Measurements from ENCODE around the gene CNTN4. TPM values are rescaled to one million over a fixed set of nuclear protein-coding genes. Genes with fewer than 3 reads are reported as not detected.

CNTN4 gene
- total RNA-seq, 6 experiments from 2014 or later, result not detected

DNA sequence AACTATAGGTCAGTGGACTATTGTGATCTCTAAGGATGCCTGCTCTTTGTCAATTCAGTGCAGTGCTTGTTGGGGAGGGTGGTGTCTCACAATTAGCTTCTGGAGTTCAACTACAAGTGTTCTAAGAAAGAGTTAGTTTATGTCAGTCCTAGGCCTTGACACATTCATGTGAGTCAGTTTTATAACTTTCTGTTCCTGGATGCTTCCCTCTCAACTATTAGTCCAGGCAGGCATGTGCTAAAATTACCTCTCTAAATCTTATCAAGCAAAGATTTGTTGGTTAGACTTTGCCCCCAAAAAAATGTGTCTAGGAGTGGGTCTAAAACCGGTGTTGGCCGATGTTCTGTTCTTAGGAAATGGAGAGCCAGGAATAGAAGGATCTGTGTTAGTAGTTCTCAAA is 633.2 kb downstream of the CNTN4 start:
- H3K27me3 Mint-ChIP-seq (ENCODE audit: insufficient read depth), result no peaks in the 10 kb centered on the region; the same call in 1 of the 2 replicates
- H3K27ac Mint-ChIP-seq, result no peak overlapping the region
- TF ChIP-seq, protein P1, sequence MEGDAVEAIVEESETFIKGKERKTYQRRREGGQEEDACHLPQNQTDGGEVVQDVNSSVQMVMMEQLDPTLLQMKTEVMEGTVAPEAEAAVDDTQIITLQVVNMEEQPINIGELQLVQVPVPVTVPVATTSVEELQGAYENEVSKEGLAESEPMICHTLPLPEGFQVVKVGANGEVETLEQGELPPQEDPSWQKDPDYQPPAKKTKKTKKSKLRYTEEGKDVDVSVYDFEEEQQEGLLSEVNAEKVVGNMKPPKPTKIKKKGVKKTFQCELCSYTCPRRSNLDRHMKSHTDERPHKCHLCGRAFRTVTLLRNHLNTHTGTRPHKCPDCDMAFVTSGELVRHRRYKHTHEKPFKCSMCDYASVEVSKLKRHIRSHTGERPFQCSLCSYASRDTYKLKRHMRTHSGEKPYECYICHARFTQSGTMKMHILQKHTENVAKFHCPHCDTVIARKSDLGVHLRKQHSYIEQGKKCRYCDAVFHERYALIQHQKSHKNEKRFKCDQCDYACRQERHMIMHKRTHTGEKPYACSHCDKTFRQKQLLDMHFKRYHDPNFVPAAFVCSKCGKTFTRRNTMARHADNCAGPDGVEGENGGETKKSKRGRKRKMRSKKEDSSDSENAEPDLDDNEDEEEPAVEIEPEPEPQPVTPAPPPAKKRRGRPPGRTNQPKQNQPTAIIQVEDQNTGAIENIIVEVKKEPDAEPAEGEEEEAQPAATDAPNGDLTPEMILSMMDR (IDR thresholded peaks at IDR 0.05), result no peak
- peaks cover 48% of the 10 kb centered on the region for H3K9me3 Mint-ChIP-seq
- DNase-seq, result no peak
- no peak overlapping the region for H3K4me3 Mint-ChIP-seq
- no peaks in the 10 kb centered on the region; the same call in 1 of the 2 replicates for H3K36me3 Mint-ChIP-seq (ENCODE audit: low read depth)
- no peaks in the 10 kb centered on the region for H3K4me1 Mint-ChIP-seq (ENCODE audit: low read depth)

DNA sequence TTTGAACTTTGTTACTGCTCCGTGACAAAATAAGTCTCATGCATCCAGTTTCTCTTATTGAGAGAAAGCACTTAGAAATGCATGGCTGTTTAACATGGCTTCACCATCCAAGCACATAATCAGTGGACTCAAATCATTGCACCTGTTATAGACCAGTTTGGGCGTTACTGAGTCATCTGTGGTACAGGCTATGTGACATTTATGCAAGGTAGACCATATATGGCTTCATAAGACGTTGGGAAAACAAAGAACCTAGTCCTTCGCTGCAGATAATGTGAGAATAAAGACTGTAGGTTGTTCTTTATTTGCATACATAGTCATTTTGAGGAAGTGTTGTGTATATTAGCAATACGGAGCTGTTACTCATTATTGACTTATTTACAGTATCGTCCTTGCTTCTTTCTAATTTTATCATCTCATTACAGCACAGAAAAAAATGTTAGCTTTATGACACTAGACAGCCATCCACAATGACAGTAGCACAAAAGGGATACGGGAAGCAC is 636.8 kb downstream of the CNTN4 start:
- no peaks in the 10 kb centered on the region for H3K4me1 Mint-ChIP-seq (ENCODE audit: low read depth)
- H3K27ac Mint-ChIP-seq, result no peak overlapping the region
- no peak overlapping the region for H3K4me3 Mint-ChIP-seq
- no peak for DNase-seq
- no peaks in the 10 kb centered on the region for H3K27me3 Mint-ChIP-seq (ENCODE audit: insufficient read depth)
- H3K36me3 Mint-ChIP-seq (ENCODE audit: low read depth), result no peaks in the 10 kb centered on the region
- TF ChIP-seq, protein P1 (IDR thresholded peaks at IDR 0.05), result no peak
- H3K9me3 Mint-ChIP-seq, result peaks cover 46% of the 10 kb centered on the region

DNA sequence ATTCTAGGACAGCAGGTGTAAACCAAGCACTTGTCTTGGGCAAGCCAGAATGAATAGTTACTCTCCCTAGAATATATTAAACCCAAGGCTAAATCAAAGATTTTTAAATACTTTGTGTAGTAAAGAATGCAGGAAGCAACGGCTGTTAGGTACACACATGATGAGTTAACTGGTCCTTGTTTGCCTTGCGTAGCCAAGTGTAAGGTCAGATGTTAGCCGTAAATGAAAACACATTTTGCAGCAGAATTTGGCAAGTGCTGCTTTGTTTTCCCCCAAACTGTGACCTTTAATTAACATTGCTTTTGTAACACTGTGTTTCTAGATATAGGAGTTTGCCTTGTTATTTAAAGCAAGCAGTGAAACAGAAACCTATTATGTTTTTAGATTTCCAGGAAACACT is 642.9 kb downstream of the CNTN4 start:
- no peak for DNase-seq
- H3K9me3 Mint-ChIP-seq, result peaks cover 29% of the 10 kb centered on the region
- no peak overlapping the region for H3K4me3 Mint-ChIP-seq
- H3K4me1 Mint-ChIP-seq (ENCODE audit: low read depth), result no peaks in the 10 kb centered on the region
- no peaks in the 10 kb centered on the region for H3K27me3 Mint-ChIP-seq (ENCODE audit: insufficient read depth)
- H3K27ac Mint-ChIP-seq, result no peak overlapping the region
- no peaks in the 10 kb centered on the region for H3K36me3 Mint-ChIP-seq (ENCODE audit: low read depth)
- TF ChIP-seq, protein P1 (IDR thresholded peaks at IDR 0.05), result no peak

DNA sequence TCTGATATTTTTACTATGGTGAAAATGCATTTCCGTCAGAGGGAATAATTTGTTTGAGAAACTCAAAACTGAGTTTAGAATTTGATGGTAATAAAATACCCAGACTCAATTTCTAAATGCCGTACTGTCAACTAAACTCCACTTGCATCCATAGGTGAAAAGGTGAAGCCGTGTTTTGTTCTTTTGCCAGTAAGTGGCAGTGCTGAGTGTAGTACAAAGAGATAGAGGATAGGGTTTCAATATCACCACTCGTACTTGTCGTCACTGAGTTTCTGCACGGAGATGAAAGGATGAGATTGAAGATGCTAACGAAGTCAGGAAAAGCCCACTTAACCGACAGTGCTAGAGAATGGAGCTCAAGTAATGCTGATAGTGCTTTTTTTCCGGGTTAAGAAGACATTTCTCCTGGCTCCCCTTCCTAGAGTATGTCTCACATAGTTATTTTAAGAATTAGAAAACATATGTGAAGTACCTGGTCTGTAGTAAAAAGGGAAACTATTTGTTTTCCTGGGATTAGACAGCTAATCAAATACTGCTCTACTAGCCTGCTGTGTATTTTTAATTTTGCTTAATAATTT is 666.4 kb downstream of the CNTN4 start:
- no peaks in the 10 kb centered on the region for H3K4me1 Mint-ChIP-seq (ENCODE audit: low read depth)
- no peaks in the 10 kb centered on the region for H3K36me3 Mint-ChIP-seq (ENCODE audit: low read depth)
- DNase-seq, result no peak
- no peaks in the 10 kb centered on the region for H3K27me3 Mint-ChIP-seq (ENCODE audit: insufficient read depth)
- TF ChIP-seq, protein P1 (IDR thresholded peaks at IDR 0.05), result no peak
- H3K27ac Mint-ChIP-seq, result no peak overlapping the region
- peaks cover 59% of the 10 kb centered on the region for H3K9me3 Mint-ChIP-seq
- H3K4me3 Mint-ChIP-seq, result no peak overlapping the region

DNA sequence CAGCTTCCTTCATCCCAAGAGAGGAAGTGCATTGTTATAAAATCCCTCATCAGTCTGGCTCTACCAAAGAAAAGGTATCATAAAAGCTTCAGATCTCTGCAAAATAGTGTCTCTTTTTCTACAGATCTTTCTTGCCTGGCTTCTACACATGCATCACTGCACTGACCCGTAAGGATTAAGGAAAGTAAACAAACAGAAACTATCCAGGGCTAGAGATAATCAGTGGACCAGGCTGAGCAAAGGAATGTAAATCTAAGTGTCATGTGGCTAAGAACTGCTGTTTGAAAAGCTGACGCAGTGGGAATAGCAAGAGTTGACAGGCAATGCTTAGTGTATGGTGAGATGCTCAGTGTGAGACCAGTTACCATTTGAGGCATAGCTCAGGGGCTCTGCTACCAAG is 671.8 kb downstream of the CNTN4 start:
- TF ChIP-seq, protein P1 (IDR thresholded peaks at IDR 0.05), result no peak
- no peak for DNase-seq
- Mint-ChIP-seq H3K9me3 (peaks cover 71% of the 10 kb centered on the region), H3K4me1 (ENCODE audit: low read depth) (no peaks in the 10 kb centered on the region), H3K27ac (no peak overlapping the region), H3K4me3 (no peak overlapping the region), H3K27me3 (ENCODE audit: insufficient read depth) (no peaks in the 10 kb centered on the region), H3K36me3 (ENCODE audit: low read depth) (peaks cover 10% of the 10 kb centered on the region)
